ENCODE data around the gene LRPAP1.

Gene LRPAP1

GRCh38 chr4:3465698-3466671 is 66.2 kb downstream of the LRPAP1 start:
- TF ChIP-seq CTCF (IDR thresholded peaks at IDR 0.05; ENCODE audit: borderline replicate concordance, insufficient read depth, low read depth, low read length), result no peak
- H3K4me3 ChIP-seq (ENCODE audit: low read depth, low read length), result no peak overlapping the region

DNA sequence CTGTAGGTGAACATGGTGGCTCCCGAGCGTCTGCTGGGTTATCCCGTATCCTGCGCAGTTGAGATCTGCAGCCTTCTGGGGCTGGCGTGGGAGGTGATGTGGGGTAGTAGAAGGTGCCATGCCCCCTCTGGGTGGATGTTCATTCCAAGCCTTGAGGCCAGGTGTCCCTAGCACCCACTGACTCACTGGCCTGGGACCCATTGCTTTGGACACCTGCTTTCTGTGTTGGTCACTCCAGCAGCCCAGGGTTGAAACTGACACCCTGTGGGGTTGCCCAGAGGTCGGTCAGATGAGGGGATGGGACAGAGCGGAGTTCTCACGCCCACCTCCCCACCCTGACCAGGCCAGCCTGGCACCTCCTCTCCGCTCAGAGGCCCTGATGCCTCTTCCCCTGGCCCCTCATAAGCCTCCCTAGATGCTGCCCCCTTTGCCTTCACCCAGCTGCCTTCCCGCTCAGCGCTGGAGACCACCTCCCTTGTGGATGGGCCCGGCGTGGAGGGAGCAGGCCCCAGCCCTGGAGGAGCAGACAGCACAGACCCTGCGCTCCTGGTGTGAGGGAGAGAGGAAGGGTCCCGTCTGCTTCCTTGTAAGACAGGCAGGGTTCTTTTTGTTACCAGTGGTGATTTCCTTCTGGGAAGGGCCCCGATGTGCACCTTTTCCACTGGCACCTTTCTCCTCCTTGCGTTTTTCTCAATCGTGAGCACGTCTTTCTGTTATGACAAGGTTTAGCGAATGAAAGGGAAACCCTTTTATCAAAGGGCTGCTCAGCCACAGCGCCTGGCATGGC is 67.1 kb downstream of the LRPAP1 start:
- no peak overlapping the region for H3K4me3 ChIP-seq (ENCODE audit: low read depth, low read length)
- no peak for TF ChIP-seq CTCF (IDR thresholded peaks at IDR 0.05; ENCODE audit: borderline replicate concordance, insufficient read depth, low read depth, low read length)

DNA sequence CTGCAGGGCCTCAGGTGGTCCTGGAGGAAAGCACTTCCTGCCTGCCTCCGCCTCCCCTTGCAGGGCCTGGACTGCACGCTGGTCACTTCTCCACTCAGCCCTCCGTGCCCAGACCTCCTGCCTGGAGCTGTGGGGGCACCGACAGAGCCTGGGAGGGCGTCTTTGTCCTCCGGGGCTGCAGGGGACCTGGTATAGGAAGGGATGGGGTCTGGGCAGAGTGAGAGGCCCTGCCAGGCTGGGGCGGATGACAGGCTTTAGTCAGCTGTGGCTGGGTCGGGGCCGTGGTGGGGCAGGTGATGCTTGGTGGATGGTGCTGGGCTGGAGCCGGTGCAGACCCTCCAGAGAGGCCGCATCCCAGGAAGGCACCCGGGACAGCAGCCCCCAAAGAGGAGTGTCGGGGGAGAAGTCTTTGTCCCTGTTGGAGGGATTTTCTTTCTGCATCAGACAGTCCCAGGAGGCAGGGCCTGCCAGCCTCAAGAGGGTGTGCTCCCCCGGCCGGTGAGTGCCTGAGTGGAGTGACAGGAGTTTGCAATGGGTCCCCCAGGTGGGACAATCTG is 67.8 kb downstream of the LRPAP1 start:
- TF ChIP-seq CTCF (IDR thresholded peaks at IDR 0.05; ENCODE audit: borderline replicate concordance, insufficient read depth, low read depth, low read length), result no peak
- no peak overlapping the region for H3K4me3 ChIP-seq (ENCODE audit: low read depth, low read length)

- H3K4me3 ChIP-seq (ENCODE audit: low read depth, low read length), result no peak overlapping the region
- no peak for TF ChIP-seq CTCF (IDR thresholded peaks at IDR 0.05; ENCODE audit: borderline replicate concordance, insufficient read depth, low read depth, low read length)
Measured at GRCh38 chr4:3463556-3464348, 68.5 kb downstream of the LRPAP1 start.

GRCh38 chr4:3462790-3463415 is 69.3 kb downstream of the LRPAP1 start, which contains the start of gene DOK7:
DOK7 (plus strand) TSS chr4:3463306; CDS start chr4:3463376, 70 bp downstream.
- H3K4me3 ChIP-seq (ENCODE audit: low read depth, low read length), result no peak within 1 kb of the TSS
- no peak for TF ChIP-seq CTCF (IDR thresholded peaks at IDR 0.05; ENCODE audit: borderline replicate concordance, insufficient read depth, low read depth, low read length)

- no peak for TF ChIP-seq CTCF (IDR thresholded peaks at IDR 0.05; ENCODE audit: borderline replicate concordance, insufficient read depth, low read depth, low read length)
- no peak overlapping the region for H3K4me3 ChIP-seq (ENCODE audit: low read depth, low read length)
Measured at GRCh38 chr4:3462321-3462789, 69.9 kb downstream of the LRPAP1 start.
